PC-9 (cell line): ENCODE results near the gene MMP7. TPM values are rescaled to one million over a fixed set of nuclear protein-coding genes. Genes with fewer than 3 reads are reported as not detected.

Source experiments
- BruUV-seq: library from RNA; stranded (reverse); fragments of 400-500 nt; replicated peaks from 2 replicates; lab custom pipeline; 2021; lab: Mats Ljungman, UMichigan
- CTCF ChIA-PET: fragments of 300-600 bp; sonication (Branson Sonifier 250); formaldehyde crosslinking; loops from one replicate; lab custom pipeline; 2022; ENCODE audit warnings: antibody characterized with exemption; lab: Charles Lee
- POLR2A ChIA-PET: fragments of 300-600 bp; sonication (Branson Sonifier 250); formaldehyde crosslinking; loops from one replicate; lab custom pipeline; 2022; ENCODE audit warnings: antibody characterized with exemption; ENCODE audit not compliant: unreplicated experiment; lab: Charles Lee
- DNase-seq, 2 experiments: peaks; one replicate each; pipeline versions ENCODE4 v3.0.0 to v3.0.0-alpha.2; 2015 to 2022; ENCODE audit warnings: mixed read lengths in 1 of 2
- H2AFZ ChIP-seq: fragments of 200-600 bp; sonication (generic); 2 replicates; pipeline ENCODE4 v1.8.1; 2017; ENCODE audit warnings: antibody characterized with exemption
- H3F3A ChIP-seq: fragments of 200-600 bp; sonication (generic); 2 replicates; pipeline ENCODE4 v1.8.1; 2017; ENCODE audit warnings: antibody characterized with exemption, mild to moderate bottlenecking, low read depth; ENCODE audit not compliant: insufficient read depth
- H3K27ac ChIP-seq: fragments of 200-600 bp; sonication (generic); 2 replicates; pipeline ENCODE4 v1.6.1; 2016; ENCODE audit warnings: mixed run types
- H3K27me3 ChIP-seq: fragments of 200-600 bp; sonication (generic); 2 replicates; pipeline ENCODE4 v1.6.1; 2016; ENCODE audit warnings: low read depth, mixed run types; ENCODE audit not compliant: insufficient read depth
- H3K36me3 ChIP-seq: fragments of 200-600 bp; sonication (generic); 2 replicates; pipeline ENCODE4 v1.6.1; 2016; ENCODE audit warnings: low read depth, mixed run types
- H3K4me1 ChIP-seq: fragments of 200-600 bp; sonication (generic); replicated peaks from 2 replicates; pipeline ENCODE4 v1.6.1; 2016; ENCODE audit warnings: mixed run types; ENCODE audit not compliant: insufficient read depth
- H3K4me2 ChIP-seq: fragments of 200-600 bp; sonication (generic); 2 replicates; pipeline ENCODE4 v1.6.1; 2017; ENCODE audit warnings: mixed run types
- H3K4me3 ChIP-seq: fragments of 200-600 bp; sonication (generic); 2 replicates; pipeline ENCODE4 v1.6.1; 2016; ENCODE audit warnings: mixed run types
- H3K79me2 ChIP-seq: fragments of 200-600 bp; sonication (generic); 2 replicates; pipeline ENCODE4 v1.6.1; 2017; ENCODE audit warnings: low read depth, mixed run types
- H3K9me2 ChIP-seq: fragments of 200-600 bp; sonication (generic); 2 replicates; pipeline ENCODE4 v1.8.1; 2017; ENCODE audit warnings: mild to moderate bottlenecking; ENCODE audit not compliant: insufficient read depth
- H3K9me3 ChIP-seq: fragments of 200-600 bp; sonication (generic); 2 replicates; pipeline ENCODE4 v1.8.1; 2016; ENCODE audit warnings: low read depth; ENCODE audit not compliant: insufficient read depth
- H4K20me1 ChIP-seq: fragments of 200-600 bp; sonication (generic); 2 replicates; pipeline ENCODE4 v1.8.1; 2017; ENCODE audit not compliant: insufficient read depth
- CTCF ChIP-seq: fragments of 200-600 bp; sonication (generic); conservative IDR thresholded peaks from 2 replicates; pipeline ENCODE4 v1.6.1; 2017; ENCODE audit warnings: mixed run types, antibody characterized with exemption, mild to moderate bottlenecking, moderate library complexity
- EZH2 ChIP-seq: fragments of 200-600 bp; sonication (generic); IDR thresholded peaks from 2 replicates; pipeline ENCODE4 v1.8.0; 2017; ENCODE audit warnings: antibody characterized with exemption, low read depth
- intact Hi-C: fragments of 100-400 bp; cut with micrococcal nuclease; formaldehyde crosslinking; loops from one replicate; pipeline ENCODE4 v1.10.0; 2022; ENCODE audit not compliant: unreplicated experiment
- total RNA-seq: library from RNA; stranded (reverse); gene quantifications from 2 replicates; pipeline ENCODE4 v1.2.3, GENCODE V29; 2021

The MMP7 gene
- total RNA-seq, 1 experiment from 2014 or later = 1.1 TPM

DNA sequence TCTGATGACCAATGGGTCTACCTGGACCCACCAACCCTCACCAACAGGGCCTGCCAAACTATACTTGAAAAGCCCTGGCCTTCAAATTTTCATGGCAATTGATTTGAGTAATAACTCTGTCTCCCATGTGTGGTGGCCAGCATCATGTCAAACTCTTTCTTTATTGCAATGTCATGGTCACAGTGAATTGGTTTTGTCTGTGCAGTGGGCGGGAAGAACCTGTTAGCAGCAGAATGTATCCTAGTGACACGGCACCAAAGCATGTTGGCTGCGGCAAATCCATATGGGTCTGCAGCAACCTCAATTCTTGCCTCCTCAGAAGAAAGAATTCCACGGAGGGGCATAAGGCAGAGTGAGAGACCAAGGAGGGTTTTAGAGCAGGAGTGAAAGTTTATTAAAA lies 58.4 kb downstream of the MMP7 start:
- Histone ChIP-seq H3K27ac (no peak overlapping the region), H3K4me3 (no peak overlapping the region), H3K9me2 (no peaks in the 10 kb centered on the region), H3K4me2 (no peak overlapping the region), H3K27me3 (no peaks in the 10 kb centered on the region), H3K4me1 (peaks cover 50% of the 10 kb centered on the region), H3K79me2 (no peaks in the 10 kb centered on the region), H2AFZ (no peak overlapping the region), H3K36me3 (no peaks in the 10 kb centered on the region), H3F3A (peaks cover 12% of the 10 kb centered on the region), H4K20me1 (no peaks in the 10 kb centered on the region), H3K9me3 (peaks cover 5% of the 10 kb centered on the region; the same call in 1 of the 2 replicates)
- TF ChIP-seq CTCF (no peak), EZH2 (no peak)
- no peak for DNase-seq
- no TSS peak for BruUV-seq
- ChIA-PET POLR2A (no interaction called here), CTCF (no interaction called here)
- intact Hi-C loops = no loop called here

DNA sequence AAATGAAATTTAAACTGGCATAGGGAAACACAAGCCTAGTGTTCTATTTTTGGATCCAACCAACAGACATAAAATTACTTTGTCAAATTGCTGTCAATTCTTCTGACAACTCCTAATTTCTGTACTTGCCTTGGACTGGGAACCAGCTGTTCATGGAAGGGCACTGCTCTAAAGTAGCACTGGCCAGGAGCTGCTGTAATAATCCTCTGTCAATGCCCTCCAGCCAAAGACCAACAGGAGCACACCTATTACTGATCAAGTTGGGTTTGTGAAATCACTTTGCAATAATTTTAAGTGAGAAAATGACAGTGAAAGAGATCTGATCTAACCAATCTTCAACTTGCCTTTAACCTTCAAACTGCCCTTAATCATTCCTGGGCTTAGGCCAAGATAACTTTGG lies 59.1 kb downstream of the MMP7 start:
- peaks cover 17% of the 10 kb centered on the region for H3F3A ChIP-seq
- no peak for DNase-seq
- intact Hi-C loops = no loop called here
- H3K27me3 ChIP-seq = no peaks in the 10 kb centered on the region
- H3K4me2 ChIP-seq = no peak overlapping the region
- ChIA-PET POLR2A (no interaction called here), CTCF (no interaction called here)
- H3K9me3 ChIP-seq = peaks cover 5% of the 10 kb centered on the region; the same call in 1 of the 2 replicates
- TF ChIP-seq CTCF (no peak), EZH2 (no peak)
- no peaks in the 10 kb centered on the region for H3K79me2 ChIP-seq
- H3K9me2 ChIP-seq = no peaks in the 10 kb centered on the region
- H3K27ac ChIP-seq = no peak overlapping the region
- no peak overlapping the region for H3K4me3 ChIP-seq
- H3K36me3 ChIP-seq = no peaks in the 10 kb centered on the region
- no TSS peak for BruUV-seq
- peaks cover 50% of the 10 kb centered on the region for H3K4me1 ChIP-seq
- no peak overlapping the region for H2AFZ ChIP-seq
- no peaks in the 10 kb centered on the region for H4K20me1 ChIP-seq

Other genes starting within 250 kb of the MMP7 start
- gene BIRC3, start 213.3 kb downstream of the MMP7 start, total RNA-seq = 3.8 and 4.8 TPM in 2 replicates
- 33.7 and 37.5 TPM in 2 replicates for gene BIRC2, start 183.5 kb downstream of the MMP7 start, total RNA-seq
- gene TMEM123, start 78.0 kb downstream of the MMP7 start, total RNA-seq = 94.0 and 201 TPM in 2 replicates
- gene MMP20, start 94.6 kb upstream of the MMP7 start, total RNA-seq = not detected in 2 replicates
- gene MMP27, start 175.0 kb upstream of the MMP7 start, total RNA-seq = not detected in 2 replicates
- not detected in 2 replicates for gene MMP8, start 194.2 kb upstream of the MMP7 start, total RNA-seq
- gene MMP10, start 249.9 kb upstream of the MMP7 start, total RNA-seq = not detected in 2 replicates